Left ventricle myocardium inferior (tissue), 1 donor: ENCODE measurements around the gene TMEM207. TPM values are rescaled to one million over a fixed set of nuclear protein-coding genes. Genes with fewer than 3 reads are reported as not detected.

Source experiments
- DNase-seq: peaks from one replicate; pipeline ENCODE4 v3.0.0-alpha.2; 2020
- H3K27ac ChIP-seq: fragments of 200-600 bp; replicated peaks from 2 replicates; pipeline ENCODE4 v1.8.0; 2021
- H3K27me3 ChIP-seq: fragments of 200-600 bp; 2 replicates; pipeline ENCODE4 v1.8.0; 2021; ENCODE audit warnings: low read depth
- H3K36me3 ChIP-seq: fragments of 200-600 bp; 2 replicates; pipeline ENCODE4 v1.8.0; 2021
- H3K4me1 ChIP-seq: fragments of 200-600 bp; 2 replicates; pipeline ENCODE4 v1.8.0; 2021
- H3K4me3 ChIP-seq: fragments of 200-600 bp; 2 replicates; pipeline ENCODE4 v1.8.0; 2021; ENCODE audit warnings: mild to moderate bottlenecking, moderate library complexity
- H3K9me3 ChIP-seq: fragments of 200-600 bp; replicated peaks from 2 replicates; pipeline ENCODE4 v1.8.0; 2021
- CTCF ChIP-seq: fragments of 200-600 bp; IDR thresholded peaks from 2 replicates; pipeline ENCODE4 v1.8.0; 2021; ENCODE audit warnings: antibody characterized with exemption, mild to moderate bottlenecking, borderline replicate concordance
- intact Hi-C: fragments of 100-400 bp; cut with micrococcal nuclease; formaldehyde crosslinking; loops from one replicate; pipeline ENCODE4 v1.11.0; 2022
- total RNA-seq: library from RNA; stranded (reverse); fragmentation: NEBNext Ultra II Directional; extraction: Animal tissue kit (Norgen Biotek cat#: 25700); gene quantifications from one replicate; pipeline ENCODE4 v1.2.1, GENCODE V29; 2021
- donor health status: DM: no; HTN: yes; CAD: no; lungs with severe emphysema.

TMEM207 gene
- total RNA-seq, 1 donor from 2014 or later, result not detected

- intact Hi-C loops, result no loop called here
- H3K27me3 ChIP-seq, result no peaks in the 10 kb centered on the region
- H3K4me1 ChIP-seq, result peaks cover 44% of the 10 kb centered on the region
- no peak for TF ChIP-seq CTCF
- H3K27ac ChIP-seq, result peak overlapping the region; percentile 85
- H3K9me3 ChIP-seq, result no peaks in the 10 kb centered on the region
- no peak for DNase-seq
- H3K4me3 ChIP-seq, result no peak overlapping the region
- H3K36me3 ChIP-seq, result no peaks in the 10 kb centered on the region
Measured at GRCh38 chr3:190495354-190495753, 45.7 kb upstream of the TMEM207 start.

- Histone ChIP-seq H3K4me3 (no peak overlapping the region), H3K4me1 (peaks cover 44% of the 10 kb centered on the region), H3K27me3 (no peaks in the 10 kb centered on the region), H3K27ac (peak overlapping the region; percentile 85), H3K9me3 (no peaks in the 10 kb centered on the region), H3K36me3 (no peaks in the 10 kb centered on the region)
- DNase-seq, result no peak
- TF ChIP-seq CTCF, result no peak
- intact Hi-C loops, result no loop called here
Measured at GRCh38 chr3:190494907-190495306, 45.2 kb upstream of the TMEM207 start.

GRCh38 chr3:190492966-190493365 is 43.3 kb upstream of the TMEM207 start:
- Histone ChIP-seq H3K36me3 (no peaks in the 10 kb centered on the region), H3K9me3 (no peaks in the 10 kb centered on the region), H3K27ac (peak overlapping the region; percentile 85), H3K4me3 (no peak overlapping the region), H3K4me1 (peaks cover 33% of the 10 kb centered on the region), H3K27me3 (peaks cover 11% of the 10 kb centered on the region)
- no peak for TF ChIP-seq CTCF
- intact Hi-C loops, result no loop called here
- DNase-seq, result no peak

- Histone ChIP-seq H3K36me3 (no peaks in the 10 kb centered on the region), H3K4me3 (peak overlapping the region; percentile 9), H3K27me3 (peaks cover 18% of the 10 kb centered on the region), H3K9me3 (no peaks in the 10 kb centered on the region), H3K27ac (peak overlapping the region; percentile 85), H3K4me1 (peaks cover 30% of the 10 kb centered on the region)
- DNase-seq, result no peak
- intact Hi-C loops, result no loop called here
- no peak for TF ChIP-seq CTCF
Measured at GRCh38 chr3:190492129-190492528, 42.4 kb upstream of the TMEM207 start.

- Histone ChIP-seq H3K27me3 (peaks cover 18% of the 10 kb centered on the region), H3K36me3 (no peaks in the 10 kb centered on the region), H3K4me1 (peaks cover 30% of the 10 kb centered on the region), H3K27ac (peak overlapping the region; percentile 85), H3K4me3 (peak overlapping the region; percentile 9), H3K9me3 (no peaks in the 10 kb centered on the region)
- intact Hi-C loops, result no loop called here
- TF ChIP-seq CTCF, result no peak
- DNase-seq, result peak; percentile 47
Measured at GRCh38 chr3:190491533-190492054, 41.9 kb upstream of the TMEM207 start.
